ENCODE data around the gene MXD1.

- TF ChIP-seq CTCF (IDR thresholded peaks at IDR 0.05; ENCODE audit: extremely low read depth in 1 of 2, insufficient read depth in 1 of 2, low read depth in 1 of 2, low read length in 2 of 2) (no peak), JUN (IDR thresholded peaks at IDR 0.05; ENCODE audit: borderline replicate concordance, insufficient read depth, insufficient read length, low read depth) (no peak), POLR2AphosphoS5 (IDR thresholded peaks at IDR 0.05; ENCODE audit: insufficient read depth, low read depth, low read length) (no peak), MYC (IDR thresholded peaks at IDR 0.05; ENCODE audit: low read depth, low read length) (no peak), POLR2A (IDR thresholded peaks at IDR 0.05; ENCODE audit: low read depth, low read length) (no peak), MAX (IDR thresholded peaks at IDR 0.05; ENCODE audit: insufficient read depth, insufficient read length) (no peak)
These were observed 43.6 kb downstream of the MXD1 start for GRCh38 chr2:69958480-69958879.

All from endothelial cell of umbilical vein (primary cell).